Stimulated activated CD4-positive, alpha-beta T cell treated with anti-CD3 and anti-CD28 coated beads, TNF-alpha, amount 100 ng/mL, for 4 hours (primary cell): ENCODE measurements around the gene CADM1.

Experiments
- DNase-seq, 3 experiments: peaks; one replicate each; pipeline ENCODE4 v3.0.0-alpha.2; 2020; ENCODE audit warnings: low read depth in 3 of 3

The CADM1 gene

DNA sequence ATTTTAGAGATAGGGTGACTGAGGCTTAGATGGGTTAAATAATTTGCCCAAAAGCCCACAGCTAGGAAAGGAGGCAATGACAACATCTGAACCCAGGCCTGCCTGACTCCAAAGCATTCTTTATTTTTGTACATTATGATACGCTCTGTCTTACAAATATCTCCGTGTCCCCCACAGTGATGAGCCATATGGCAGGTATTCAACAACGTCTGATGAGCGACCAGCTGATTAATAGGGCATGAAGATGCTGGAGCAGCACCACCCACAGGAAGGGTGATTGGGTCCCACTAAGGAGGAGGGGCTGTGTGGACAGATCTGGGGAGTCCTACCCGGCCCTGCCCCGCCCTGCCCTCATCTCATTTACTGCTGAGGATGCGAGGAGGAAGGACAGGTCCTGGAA, 380.6 kb downstream of the CADM1 start:
- no peak for DNase-seq

DNA sequence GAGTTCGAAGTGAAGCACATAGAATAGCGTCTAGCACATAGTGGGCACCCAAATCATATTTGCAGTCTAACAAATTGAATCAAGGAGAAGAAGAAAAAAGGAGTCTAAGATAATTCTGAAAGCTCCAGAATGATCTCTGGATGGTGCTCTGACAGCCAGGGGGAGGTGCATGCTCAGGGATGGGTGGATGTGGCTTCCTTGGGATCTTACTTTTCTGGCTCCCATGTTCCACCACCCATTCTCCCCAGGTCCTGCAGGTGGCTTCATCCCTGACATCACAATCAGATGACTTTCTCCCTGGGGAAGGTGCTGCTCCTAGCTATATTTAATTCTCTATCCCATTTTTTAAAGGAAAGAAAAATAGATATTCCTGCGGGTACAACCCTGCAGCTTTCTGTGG, 381.9 kb downstream of the CADM1 start:
- no peak for DNase-seq
